ENCODE results near the gene ALDH2.
"Not testable (repeated sequence)": the region's sequence is repeated elsewhere in the genome, so short reads cannot be mapped to it uniquely, and the experiment has no call there.

ALDH2 gene

GRCh38 chr12:111829635-111830034 is 62.9 kb downstream of the ALDH2 start:
- not testable (repeated sequence) for DNase-seq

GRCh38 chr12:111834740-111835386 is 68.1 kb downstream of the ALDH2 start:
- DNase-seq = not testable (repeated sequence)

GRCh38 chr12:111835531-111836181 is 68.9 kb downstream of the ALDH2 start:
- not testable (repeated sequence) for DNase-seq

GRCh38 chr12:111838353-111838752 is 71.6 kb downstream of the ALDH2 start:
- DNase-seq = peak; percentile 55

- DNase-seq = peak; percentile 59
These were observed 74.1 kb downstream of the ALDH2 start for GRCh38 chr12:111840807-111841206.

GRCh38 chr12:111841236-111841749 is 74.6 kb downstream of the ALDH2 start:
- DNase-seq = peak; percentile 55

- DNase-seq = peak; percentile 96
These were observed 75.2 kb downstream of the ALDH2 start, which contains the start of gene MAPKAPK5 for GRCh38 chr12:111841750-111842555. Gene MAPKAPK5 (plus strand): TSS chr12:111842228. CDS start chr12:111842734, 506 bp downstream.

- peak; percentile 41 for DNase-seq
These were observed 76.0 kb downstream of the ALDH2 start for GRCh38 chr12:111842556-111843396.

- DNase-seq = peak; percentile 11
These were observed 79.3 kb downstream of the ALDH2 start for GRCh38 chr12:111846016-111846415.

GRCh38 chr12:111850526-111850925 is 83.8 kb downstream of the ALDH2 start:
- no peak for DNase-seq

- no peak for DNase-seq
These were observed 91.5 kb downstream of the ALDH2 start for GRCh38 chr12:111858186-111858585.

- DNase-seq = no peak
These were observed 92.0 kb downstream of the ALDH2 start for GRCh38 chr12:111858778-111859177.

- DNase-seq = no peak
These were observed 98.2 kb downstream of the ALDH2 start for GRCh38 chr12:111864913-111865312.
